Memory B cell (primary cell): ENCODE measurements around the gene TMEM212.
"Not testable (repeated sequence)": the region's sequence is repeated elsewhere in the genome, so short reads cannot be mapped to it uniquely, and the experiment has no call there.

ENCODE experiments used
- ATAC-seq: fragments of 150-1000 bp; cut with Tn5 transposase; 2 replicates; pipeline ENCODE4 v1.10.0; 2021; ENCODE audit warnings: low read depth, mild to moderate bottlenecking, moderate library complexity
- DNase-seq, 2 donors: peaks; one replicate each; pipeline ENCODE4 v3.0.0; 2022; ENCODE audit warnings: low spot score in 2 of 2
- H3K27ac Mint-ChIP-seq: one replicate; pipeline ENCODE4 v1.8.0; 2022; ENCODE audit warnings: mild to moderate bottlenecking, moderate library complexity, mixed read lengths
- H3K27me3 Mint-ChIP-seq: one replicate; pipeline ENCODE4 v1.8.0; 2022; ENCODE audit warnings: mixed read lengths
- H3K36me3 Mint-ChIP-seq: one replicate; pipeline ENCODE4 v1.8.0; 2022; ENCODE audit warnings: mild to moderate bottlenecking, mixed read lengths
- H3K4me1 Mint-ChIP-seq: one replicate; pipeline ENCODE4 v1.8.0; 2022; ENCODE audit warnings: mixed read lengths
- H3K4me3 Mint-ChIP-seq: one replicate; pipeline ENCODE4 v1.8.0; 2022; ENCODE audit warnings: mild to moderate bottlenecking, moderate library complexity, mixed read lengths
- H3K9me3 Mint-ChIP-seq: one replicate; pipeline ENCODE4 v1.8.0; 2022; ENCODE audit warnings: mixed read lengths

Gene TMEM212

DNA sequence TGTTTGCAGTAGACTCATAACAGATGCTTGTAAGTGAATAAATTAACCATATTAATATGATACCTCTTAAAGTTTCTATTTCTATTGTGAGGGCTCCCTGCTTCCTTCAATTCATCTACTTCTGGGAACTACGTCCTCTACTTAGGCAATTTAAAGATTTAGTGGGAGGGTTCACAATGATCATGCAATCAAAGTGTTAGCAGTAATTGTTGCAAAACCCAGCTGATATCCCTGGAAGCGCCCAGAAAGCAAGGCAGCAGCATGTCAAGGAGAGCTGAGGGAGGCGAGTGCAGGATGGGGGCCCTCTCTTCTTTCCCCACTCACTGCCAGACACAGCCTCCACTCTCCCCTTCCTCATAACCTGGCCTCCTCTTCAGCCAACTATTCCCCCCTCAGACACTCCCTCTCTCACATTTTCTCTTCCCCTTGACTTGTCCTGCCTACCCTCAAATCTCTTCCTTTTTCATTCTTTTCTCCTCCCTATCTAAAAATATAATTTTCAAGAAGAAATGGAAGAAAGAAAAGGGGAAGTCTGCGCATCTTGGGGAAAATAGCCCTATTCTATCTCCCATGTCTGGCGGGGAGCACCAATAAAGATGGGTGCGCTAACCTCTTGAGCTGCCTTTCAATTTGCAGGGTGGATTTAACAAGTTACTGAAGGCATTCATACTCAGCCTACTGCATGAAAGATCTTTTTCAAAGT lies 6.6 kb downstream of the TMEM212 start:
- no peak for DNase-seq
- Mint-ChIP-seq H3K27ac (no peak overlapping the region), H3K36me3 (no peaks in the 10 kb centered on the region), H3K4me1 (no peaks in the 10 kb centered on the region), H3K9me3 (peaks cover 3% of the 10 kb centered on the region), H3K27me3 (peaks cover 7% of the 10 kb centered on the region), H3K4me3 (no peak overlapping the region)
- ATAC-seq: no peak

GRCh38 chr3:171850320-171850959 lies 7.3 kb downstream of the TMEM212 start:
- H3K4me1 Mint-ChIP-seq: no peaks in the 10 kb centered on the region
- peaks cover 7% of the 10 kb centered on the region for H3K27me3 Mint-ChIP-seq
- peaks cover 3% of the 10 kb centered on the region for H3K9me3 Mint-ChIP-seq
- ATAC-seq (no peak), DNase-seq (no peak)
- H3K4me3 Mint-ChIP-seq: no peak overlapping the region
- no peak overlapping the region for H3K27ac Mint-ChIP-seq
- H3K36me3 Mint-ChIP-seq: no peaks in the 10 kb centered on the region

GRCh38 chr3:171850960-171851659 lies 8.0 kb downstream of the TMEM212 start:
- ATAC-seq: no peak
- H3K27ac Mint-ChIP-seq: no peak overlapping the region
- H3K4me3 Mint-ChIP-seq: no peak overlapping the region
- DNase-seq: no peak
- no peaks in the 10 kb centered on the region for H3K36me3 Mint-ChIP-seq
- H3K4me1 Mint-ChIP-seq: no peaks in the 10 kb centered on the region
- peaks cover under 1% of the 10 kb centered on the region for H3K9me3 Mint-ChIP-seq
- peaks cover 5% of the 10 kb centered on the region for H3K27me3 Mint-ChIP-seq

DNA sequence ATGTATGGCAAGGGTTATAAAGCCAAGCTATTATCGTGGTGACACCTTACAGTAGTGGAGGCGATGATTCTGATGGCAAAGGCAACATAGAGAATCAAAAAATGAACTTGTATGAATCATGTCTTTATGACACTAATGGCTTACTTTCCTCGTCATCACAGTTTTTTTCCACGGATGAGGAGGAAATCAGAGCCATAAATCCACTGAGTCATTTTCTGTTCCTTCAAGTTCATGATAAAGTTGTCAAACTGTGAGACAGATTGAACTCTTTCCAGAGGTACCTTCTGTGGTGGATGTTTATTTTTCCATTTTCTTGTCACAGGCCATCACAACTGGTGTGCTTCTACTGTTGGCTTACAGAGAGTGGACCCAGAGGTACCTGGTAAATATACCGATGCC lies 8.5 kb downstream of the TMEM212 start:
- DNase-seq: no peak
- no peak for ATAC-seq
- Mint-ChIP-seq H3K4me1 (no peaks in the 10 kb centered on the region), H3K27me3 (peaks cover 4% of the 10 kb centered on the region), H3K36me3 (no peaks in the 10 kb centered on the region), H3K9me3 (no peaks in the 10 kb centered on the region), H3K4me3 (no peak overlapping the region), H3K27ac (no peak overlapping the region)

DNA sequence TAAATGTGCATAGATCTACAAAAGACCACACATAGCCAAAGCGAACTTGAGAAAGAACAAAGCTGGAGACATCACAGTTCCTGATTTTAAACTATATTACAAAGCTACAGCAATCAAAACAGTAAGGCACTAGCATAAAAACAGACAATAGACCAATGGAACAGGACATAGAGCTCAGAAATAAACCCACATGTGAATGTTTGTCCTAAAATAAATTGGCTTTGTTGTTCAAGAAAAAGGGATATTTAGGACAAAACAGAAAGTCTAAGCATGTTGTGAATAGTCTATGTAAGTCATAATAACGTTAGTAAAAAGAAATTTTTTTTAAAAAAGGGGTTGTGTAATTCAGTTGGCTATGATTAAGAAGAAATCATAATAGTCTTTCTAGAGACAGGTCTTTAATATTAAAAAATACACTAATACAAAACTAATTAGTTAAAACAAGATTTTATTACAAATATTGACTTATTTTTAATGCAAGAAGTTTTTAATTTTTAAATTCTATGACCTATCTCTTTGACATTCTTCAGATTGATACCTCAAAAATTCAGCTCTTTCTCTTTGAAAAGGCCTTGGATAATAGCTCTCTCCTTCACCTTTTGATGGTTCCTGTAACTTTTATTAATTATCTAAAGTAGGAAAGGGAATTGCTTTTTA lies 11.6 kb downstream of the TMEM212 start:
- Mint-ChIP-seq H3K9me3 (no peaks in the 10 kb centered on the region), H3K27me3 (peaks cover 1% of the 10 kb centered on the region), H3K36me3 (no peaks in the 10 kb centered on the region), H3K4me3 (no peak overlapping the region), H3K27ac (no peak overlapping the region), H3K4me1 (no peaks in the 10 kb centered on the region)
- ATAC-seq (no peak), DNase-seq (no peak)

DNA sequence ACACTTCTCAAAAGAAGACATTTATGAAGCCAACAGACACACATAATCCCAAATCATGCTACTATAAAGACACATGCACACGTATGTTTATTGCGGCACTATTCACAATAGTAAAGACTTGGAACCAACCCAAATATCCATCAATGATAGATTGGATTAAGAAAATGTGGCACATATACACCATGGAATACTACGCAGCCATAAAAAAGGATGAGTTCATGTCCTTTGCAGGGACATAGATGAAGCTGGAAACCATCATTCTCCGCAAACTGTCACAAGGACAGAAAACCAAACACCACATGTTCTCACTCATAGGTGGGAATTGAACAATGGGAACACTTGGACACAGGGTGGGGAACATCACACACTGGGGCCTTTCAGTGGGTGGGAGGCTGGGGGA lies 15.6 kb downstream of the TMEM212 start:
- not testable (repeated sequence) for ATAC-seq, H3K4me1 Mint-ChIP-seq, DNase-seq, H3K36me3 Mint-ChIP-seq, H3K27me3 Mint-ChIP-seq, H3K9me3 Mint-ChIP-seq, H3K27ac Mint-ChIP-seq, H3K4me3 Mint-ChIP-seq

- no peaks in the 10 kb centered on the region for H3K36me3 Mint-ChIP-seq
- no peaks in the 10 kb centered on the region for H3K27me3 Mint-ChIP-seq
- ATAC-seq: no peak
- DNase-seq: no peak
- no peak overlapping the region for H3K4me3 Mint-ChIP-seq
- H3K4me1 Mint-ChIP-seq: no peaks in the 10 kb centered on the region
- H3K27ac Mint-ChIP-seq: no peak overlapping the region
- H3K9me3 Mint-ChIP-seq: no peaks in the 10 kb centered on the region
These were observed 17.8 kb downstream of the TMEM212 start for GRCh38 chr3:171860830-171861535.

DNA sequence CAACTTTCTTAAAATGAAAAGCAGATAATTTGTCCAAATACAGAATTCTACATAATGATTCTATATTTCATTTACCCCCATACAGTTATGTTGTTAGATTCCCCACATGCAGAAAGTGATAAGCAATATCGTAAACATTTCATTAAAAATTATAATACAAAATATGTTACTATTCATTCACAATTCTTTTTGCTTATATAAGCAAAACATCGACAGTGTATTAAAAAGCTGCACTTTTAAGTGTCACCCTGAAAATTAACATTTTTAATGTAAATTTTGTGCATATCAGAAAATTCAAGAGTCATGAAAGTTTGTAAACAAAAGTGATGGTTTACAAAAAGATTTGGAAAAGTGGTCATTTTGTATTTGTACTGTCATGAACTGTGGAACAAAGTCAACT lies 19.2 kb downstream of the TMEM212 start:
- H3K27ac Mint-ChIP-seq: no peak overlapping the region
- ATAC-seq (no peak), DNase-seq (no peak)
- no peak overlapping the region for H3K4me3 Mint-ChIP-seq
- H3K27me3 Mint-ChIP-seq: no peaks in the 10 kb centered on the region
- no peaks in the 10 kb centered on the region for H3K36me3 Mint-ChIP-seq
- no peaks in the 10 kb centered on the region for H3K4me1 Mint-ChIP-seq
- no peaks in the 10 kb centered on the region for H3K9me3 Mint-ChIP-seq

DNA sequence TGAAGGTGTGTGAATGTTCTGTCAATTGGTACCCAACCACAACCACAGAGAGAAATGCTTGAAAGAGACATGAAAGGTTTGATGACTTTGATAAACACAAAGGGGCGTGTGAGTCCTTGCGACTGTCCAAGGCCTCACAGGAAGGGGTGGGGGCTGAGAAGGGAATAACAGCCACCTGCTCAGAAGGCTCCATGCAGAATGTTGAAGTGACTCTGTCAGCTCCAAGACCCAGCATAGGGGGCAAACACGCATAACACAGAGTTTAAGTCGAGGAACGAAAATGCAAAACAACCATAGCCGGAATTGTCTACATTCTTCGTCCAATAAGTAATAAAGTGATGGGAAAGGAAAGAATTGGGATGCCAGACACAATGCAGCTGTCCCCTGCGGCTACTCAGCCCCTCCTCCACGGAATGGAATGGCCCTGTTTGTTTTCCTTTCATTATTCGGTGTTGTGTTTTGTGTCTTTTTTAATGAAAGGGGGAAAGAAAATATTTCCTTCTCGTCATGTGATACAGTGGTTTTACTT lies 19.9 kb downstream of the TMEM212 start:
- no peaks in the 10 kb centered on the region for H3K36me3 Mint-ChIP-seq
- no peaks in the 10 kb centered on the region for H3K9me3 Mint-ChIP-seq
- H3K4me1 Mint-ChIP-seq: no peaks in the 10 kb centered on the region
- DNase-seq (no peak), ATAC-seq (no peak)
- H3K27me3 Mint-ChIP-seq: no peaks in the 10 kb centered on the region
- H3K27ac Mint-ChIP-seq: no peak overlapping the region
- H3K4me3 Mint-ChIP-seq: no peak overlapping the region

GRCh38 chr3:171863920-171864319 lies 20.8 kb downstream of the TMEM212 start:
- Mint-ChIP-seq H3K27ac (no peak overlapping the region), H3K9me3 (no peaks in the 10 kb centered on the region), H3K4me3 (no peak overlapping the region), H3K36me3 (no peaks in the 10 kb centered on the region), H3K4me1 (no peaks in the 10 kb centered on the region), H3K27me3 (no peaks in the 10 kb centered on the region)
- ATAC-seq: no peak
- DNase-seq: no peak

GRCh38 chr3:171865191-171865865 lies 22.2 kb downstream of the TMEM212 start:
- no peaks in the 10 kb centered on the region for H3K36me3 Mint-ChIP-seq
- H3K9me3 Mint-ChIP-seq: no peaks in the 10 kb centered on the region
- ATAC-seq (no peak), DNase-seq (no peak)
- H3K27ac Mint-ChIP-seq: no peak overlapping the region
- no peaks in the 10 kb centered on the region for H3K27me3 Mint-ChIP-seq
- H3K4me1 Mint-ChIP-seq: no peaks in the 10 kb centered on the region
- no peak overlapping the region for H3K4me3 Mint-ChIP-seq

GRCh38 chr3:171867981-171868380 lies 24.8 kb downstream of the TMEM212 start:
- Mint-ChIP-seq H3K4me1 (no peaks in the 10 kb centered on the region), H3K4me3 (no peak overlapping the region), H3K9me3 (no peaks in the 10 kb centered on the region), H3K36me3 (no peaks in the 10 kb centered on the region), H3K27ac (no peak overlapping the region), H3K27me3 (no peaks in the 10 kb centered on the region)
- ATAC-seq: no peak
- no peak for DNase-seq
